CD14-positive monocyte (primary cell): ENCODE data around the gene TIMP1. TPM values are rescaled to one million over a fixed set of nuclear protein-coding genes. Genes with fewer than 3 reads are reported as not detected.

Experiments
- DNase-seq, 3 donors: peaks; one replicate each; pipeline ENCODE4 v3.0.0-alpha.2; 2011 to 2022
- H2AFZ ChIP-seq: 2 replicates; pipeline ENCODE4 v1.6.0; 2012; ENCODE audit warnings: mild to moderate bottlenecking, low read depth, low read length, inconsistent platforms; ENCODE audit not compliant: insufficient read depth, poor library complexity, severe bottlenecking
- H3K27ac ChIP-seq, 2 donors: 1 replicate in 1 of 2; 2 replicates in 1 of 2; pipeline ENCODE4 v1.5.1; 2012 to 2013; ENCODE audit warnings: low read length in 2 of 2, control low read depth in 1 of 2, inconsistent platforms in 1 of 2, low read depth in 1 of 2, mild to moderate bottlenecking in 1 of 2
- H3K27me3 ChIP-seq, 2 donors: one replicate each; pipeline versions ENCODE4 v1.6.0 to v1.6.1; 2011 to 2013; ENCODE audit warnings: low read length in 2 of 2; ENCODE audit not compliant: control insufficient read depth in 2 of 2, insufficient read depth in 2 of 2
- H3K36me3 ChIP-seq, 2 donors: replicated peaks in 1 of 2; 1 replicate in 1 of 2; 2 replicates in 1 of 2; pipeline versions ENCODE4 v1.5.1 to v1.6.1; 2012 to 2013; ENCODE audit warnings: low read length in 2 of 2, control low read depth in 1 of 2, inconsistent platforms in 1 of 2, mild to moderate bottlenecking in 1 of 2; ENCODE audit not compliant: insufficient read depth in 2 of 2, control insufficient read depth in 1 of 2
- H3K4me1 ChIP-seq, 2 donors: 1 replicate in 1 of 2; 2 replicates in 1 of 2; pipeline versions ENCODE4 v1.5.1 to v1.6.1; 2012 to 2013; ENCODE audit warnings: low read length in 2 of 2, control low read depth in 1 of 2, inconsistent platforms in 1 of 2, mild to moderate bottlenecking in 1 of 2, moderate library complexity in 1 of 2; ENCODE audit not compliant: insufficient read depth in 2 of 2, control insufficient read depth in 1 of 2
- H3K4me2 ChIP-seq: replicated peaks from 2 replicates; pipeline ENCODE3; 2012; ENCODE audit warnings: low read length, moderate library complexity, mild to moderate bottlenecking; ENCODE audit not compliant: poor library complexity, severe bottlenecking; ENCODE audit errors: extremely low read depth
- H3K4me3 ChIP-seq, 3 experiments: fragments of 200-600 bp in 1 of 3; sonication (generic) in 1 of 3; replicated peaks in 1 of 3; 1 replicate in 2 of 3; 2 replicates in 1 of 3; pipeline ENCODE4 v1.5.1; 2011 to 2013; ENCODE audit warnings: low read length in 3 of 3, mild to moderate bottlenecking in 3 of 3, control low read depth in 2 of 3, low read depth in 2 of 3, inconsistent platforms in 1 of 3, moderate library complexity in 1 of 3
- H3K79me2 ChIP-seq: 2 replicates; pipeline ENCODE4 v1.6.0; 2012; ENCODE audit warnings: mild to moderate bottlenecking, control low read depth, inconsistent platforms, low read length, moderate library complexity; ENCODE audit not compliant: insufficient read depth
- H3K9ac ChIP-seq: 2 replicates; pipeline ENCODE4 v1.6.0; 2017; ENCODE audit warnings: low read length, mild to moderate bottlenecking; ENCODE audit not compliant: insufficient read depth, poor library complexity, severe bottlenecking
- H3K9me3 ChIP-seq, 2 donors: replicated peaks in 1 of 2; 1 replicate in 1 of 2; 2 replicates in 1 of 2; pipeline versions ENCODE4 v1.5.1 to v1.6.1; 2012 to 2013; ENCODE audit warnings: low read length in 2 of 2, control low read depth in 1 of 2; ENCODE audit not compliant: control insufficient read depth in 1 of 2, insufficient read depth in 1 of 2
- H4K20me1 ChIP-seq: 2 replicates; pipeline ENCODE4 v1.6.0; 2012; ENCODE audit warnings: mild to moderate bottlenecking, low read length, control low read depth, moderate library complexity; ENCODE audit not compliant: insufficient read depth
- H3K27ac Mint-ChIP-seq, 7 donors: one replicate each; pipeline ENCODE4 v1.8.0; 2020; ENCODE audit warnings: mild to moderate bottlenecking in 7 of 7, mixed read lengths in 7 of 7, moderate library complexity in 6 of 7, inconsistent platforms in 2 of 7
- H3K27me3 Mint-ChIP-seq, 3 donors: one replicate each; pipeline ENCODE4 v1.8.0; 2021 to 2022; ENCODE audit warnings: low read depth in 3 of 3, mild to moderate bottlenecking in 3 of 3, mixed read lengths in 3 of 3, moderate library complexity in 3 of 3, inconsistent platforms in 1 of 3
- H3K36me3 Mint-ChIP-seq, 2 donors: one replicate each; pipeline ENCODE4 v1.8.0; 2020; ENCODE audit warnings: mixed read lengths in 2 of 2, inconsistent platforms in 1 of 2, mild to moderate bottlenecking in 1 of 2
- H3K4me1 Mint-ChIP-seq: one replicate; pipeline ENCODE4 v1.8.0; 2020; ENCODE audit warnings: mild to moderate bottlenecking, mixed read lengths
- H3K4me3 Mint-ChIP-seq, 2 donors: one replicate each; pipeline ENCODE4 v1.8.0; 2020; ENCODE audit warnings: mild to moderate bottlenecking in 2 of 2, mixed read lengths in 2 of 2, moderate library complexity in 1 of 2
- H3K9me3 Mint-ChIP-seq, 7 donors: one replicate each; pipeline ENCODE4 v1.8.0; 2020 to 2022; ENCODE audit warnings: mixed read lengths in 7 of 7, mild to moderate bottlenecking in 6 of 7, moderate library complexity in 6 of 7, inconsistent platforms in 2 of 7
- CTCF ChIP-seq: fragments of 200-600 bp; IDR thresholded peaks from one replicate; pipeline ENCODE4 v1.8.0; 2022; ENCODE audit warnings: antibody characterized with exemption, mild to moderate bottlenecking
- WGBS: methylation state at CpG from one replicate; pipeline ENCODE4 v1.1.5; 2013; ENCODE audit warnings: missing lambda C conversion rate; ENCODE audit not compliant: insufficient coverage; 5-methylcytosine and 5-hydroxymethylcytosine counted together
- intact Hi-C, 2 donors: fragments of 100-400 bp; cut with micrococcal nuclease; formaldehyde crosslinking; loops; one replicate each; pipeline versions ENCODE4 v1.15.0 to v1.15.1; 2023
- polyA plus RNA-seq, 3 donors: library from polyadenylated mRNA; depleted of rRNA in 1 of 3; unstranded in 2 of 3; stranded (reverse) in 1 of 3; fragments of 300-500 nt in 2 of 3; fragments of >200 nt in 1 of 3; fragmentation: Illumina TruSeq in 2 of 3; gene quantifications; 1 replicate in 2 of 3; 2 replicates in 1 of 3; pipeline ENCODE4 v1.2.3, GENCODE V29; 2012 to 2021

TIMP1 gene
- polyA plus RNA-seq, 3 donors = 591 to 682 (median 632) TPM

- Histone ChIP-seq H3K27me3 (peaks cover 0 to 2% of the 10 kb centered on the region in 2 donors), H3K4me1 (peaks cover 33 to 39% of the 10 kb centered on the region in 2 donors), H2AFZ (no peak overlapping the region), H3K9ac (no peak overlapping the region), H3K4me2 (no peak overlapping the region), H4K20me1 (no peaks in the 10 kb centered on the region), H3K4me3 (no peak overlapping the region), H3K27ac (no peak overlapping the region), H3K36me3 (no peaks in the 10 kb centered on the region), H3K9me3 (no peaks in the 10 kb centered on the region), H3K79me2 (no peaks in the 10 kb centered on the region)
- peaks cover 30% of the 10 kb centered on the region for H3K4me1 Mint-ChIP-seq
- intact Hi-C loops = no loop called here
- TF ChIP-seq CTCF = no peak
- no peak overlapping the region for H3K27ac Mint-ChIP-seq
- H3K27me3 Mint-ChIP-seq = peaks cover 4 to 8% (median 6%) of the 10 kb centered on the region in 3 donors
- no peak overlapping the region for H3K4me3 Mint-ChIP-seq
- H3K36me3 Mint-ChIP-seq = no peaks in the 10 kb centered on the region
- 100% methylated on average over 1 of the region's 2 CpGs for WGBS
- peaks cover 0 to 9% (median 0%) of the 10 kb centered on the region in 7 donors for H3K9me3 Mint-ChIP-seq
- DNase-seq = no peak
These were observed 29.3 kb downstream of the TIMP1 start for GRCh38 chrX:47611489-47611888.

- H3K9me3 ChIP-seq = no peaks in the 10 kb centered on the region
- H3K27me3 ChIP-seq = peaks cover 0 to 2% of the 10 kb centered on the region in 2 donors
- Mint-ChIP-seq H3K4me1 (peaks cover 30% of the 10 kb centered on the region), H3K27me3 (peaks cover 5 to 8% (median 6%) of the 10 kb centered on the region in 3 donors), H3K27ac (no peak overlapping the region), H3K9me3 (peaks cover 0 to 9% (median 0%) of the 10 kb centered on the region in 7 donors), H3K4me3 (no peak overlapping the region), H3K36me3 (no peaks in the 10 kb centered on the region)
- no peak overlapping the region for H3K27ac ChIP-seq
- H3K9ac ChIP-seq = no peak overlapping the region
- no peaks in the 10 kb centered on the region for H3K36me3 ChIP-seq
- no peaks in the 10 kb centered on the region for H3K79me2 ChIP-seq
- no peak for DNase-seq
- TF ChIP-seq CTCF = no peak
- no peaks in the 10 kb centered on the region for H4K20me1 ChIP-seq
- H3K4me2 ChIP-seq = no peak overlapping the region
- 100% methylated on average over 1 of the region's 2 CpGs for WGBS
- H3K4me3 ChIP-seq = no peak overlapping the region
- H2AFZ ChIP-seq = no peak overlapping the region
- peaks cover 33 to 38% of the 10 kb centered on the region in 2 donors for H3K4me1 ChIP-seq
- intact Hi-C loops = no loop called here
These were observed 29.7 kb downstream of the TIMP1 start for GRCh38 chrX:47611926-47612325.
